Tibial artery (tissue), 4 donors: ENCODE data around the gene RNF10.

Experiments used
- DNase-seq, 2 donors: peaks; one replicate each; pipeline ENCODE4 v3.0.0-alpha.2; 2019
- H3K27ac ChIP-seq, 2 donors: fragments of 200-600 bp; sonication (generic) in 1 of 2; 1 replicate in 1 of 2; 2 replicates in 1 of 2; pipeline ENCODE4 v1.5.1; 2018 to 2019; ENCODE audit warnings: mild to moderate bottlenecking in 1 of 2
- H3K27me3 ChIP-seq, 2 donors: fragments of 200-600 bp; sonication (generic) in 1 of 2; one replicate each; pipeline versions ENCODE4 v1.5.1 to v1.6.0; 2016 to 2019
- H3K36me3 ChIP-seq, 3 donors: fragments of 200-600 bp; sonication (generic) in 2 of 3; one replicate each; pipeline ENCODE4 v1.5.1; 2016 to 2019; ENCODE audit warnings: mild to moderate bottlenecking in 2 of 3
- H3K4me1 ChIP-seq, 4 donors: fragments of 200-600 bp; sonication (generic) in 2 of 4; 1 replicate in 3 of 4; 2 replicates in 1 of 4; pipeline ENCODE4 v1.5.1; 2016 to 2019
- H3K4me3 ChIP-seq, 2 donors: fragments of 200-600 bp; sonication (generic) in 1 of 2; 1 replicate in 1 of 2; 2 replicates in 1 of 2; pipeline ENCODE4 v1.5.1; 2018 to 2019; ENCODE audit warnings: mild to moderate bottlenecking in 2 of 2
- H3K9me3 ChIP-seq, 3 donors: fragments of 200-600 bp; sonication (generic) in 1 of 3; one replicate each; pipeline ENCODE4 v1.5.1; 2016 to 2019
- CTCF ChIP-seq, 2 experiments: fragments of 200-600 bp in 1 of 2; fragments of 450-650 bp in 1 of 2; IDR thresholded peaks; one replicate each; pipeline ENCODE4 v1.5.1; 2017 to 2019; ENCODE audit warnings: antibody characterized with exemption in 2 of 2, mild to moderate bottlenecking in 1 of 2, moderate library complexity in 1 of 2
- intact Hi-C: fragments of 100-400 bp; cut with DNase I; formaldehyde crosslinking; loops from one replicate; pipeline ENCODE4 v1.15.0; 2023; ENCODE audit warnings: low total_unique reads

Gene RNF10

GRCh38 chr12:120588948-120589930, 55.1 kb downstream of the RNF10 start:
- no peaks in the 10 kb centered on the region for H3K36me3 ChIP-seq
- H3K4me1 ChIP-seq, result peaks cover 0 to 15% (median 9%) of the 10 kb centered on the region in 4 donors
- H3K27me3 ChIP-seq, result no peaks in the 10 kb centered on the region
- peak in 1 of 2 donors; percentile 71 for DNase-seq
- intact Hi-C loops, result loop anchor here (10.0 kb wide), 1 partner anchor 516 kb away; no protein-coding TSS in a partner anchor
- H3K27ac ChIP-seq, result no peak overlapping the region
- no peak overlapping the region for H3K4me3 ChIP-seq
- no peak for TF ChIP-seq CTCF (IDR thresholded peaks at IDR 0.05)
- H3K9me3 ChIP-seq, result no peaks in the 10 kb centered on the region

- H3K9me3 ChIP-seq, result no peaks in the 10 kb centered on the region
- no peak for TF ChIP-seq CTCF (IDR thresholded peaks at IDR 0.05)
- intact Hi-C loops, result no loop called here
- H3K27me3 ChIP-seq, result no peaks in the 10 kb centered on the region
- DNase-seq, result no peak
- H3K4me1 ChIP-seq, result peaks cover 0 to 8% (median 3%) of the 10 kb centered on the region in 4 donors
- H3K4me3 ChIP-seq, result no peak overlapping the region
- no peaks in the 10 kb centered on the region for H3K36me3 ChIP-seq
- H3K27ac ChIP-seq, result no peak overlapping the region
Observed at GRCh38 chr12:120590741-120591407, 56.7 kb downstream of the RNF10 start.

GRCh38 chr12:120592121-120593049, 58.2 kb downstream of the RNF10 start:
- no peak for TF ChIP-seq CTCF (IDR thresholded peaks at IDR 0.05)
- Histone ChIP-seq H3K27me3 (peaks cover 0 to 5% of the 10 kb centered on the region in 2 donors), H3K27ac (no peak overlapping the region), H3K36me3 (no peaks in the 10 kb centered on the region), H3K4me1 (peaks cover 0 to 8% (median 3%) of the 10 kb centered on the region in 4 donors), H3K9me3 (no peaks in the 10 kb centered on the region), H3K4me3 (no peak overlapping the region)
- DNase-seq, result no peak
- intact Hi-C loops, result no loop called here

GRCh38 chr12:120596901-120597300, 62.7 kb downstream of the RNF10 start:
- H3K27me3 ChIP-seq, result peaks cover 0 to 29% of the 10 kb centered on the region in 2 donors
- H3K4me1 ChIP-seq, result no peaks in the 10 kb centered on the region
- no peaks in the 10 kb centered on the region for H3K9me3 ChIP-seq
- DNase-seq, result no peak
- H3K4me3 ChIP-seq, result no peak overlapping the region
- intact Hi-C loops, result no loop called here
- TF ChIP-seq CTCF (IDR thresholded peaks at IDR 0.05), result no peak
- H3K36me3 ChIP-seq, result no peaks in the 10 kb centered on the region
- H3K27ac ChIP-seq, result no peak overlapping the region

GRCh38 chr12:120597861-120598260, 63.7 kb downstream of the RNF10 start:
- intact Hi-C loops, result no loop called here
- Histone ChIP-seq H3K27ac (no peak overlapping the region), H3K36me3 (no peaks in the 10 kb centered on the region), H3K27me3 (peaks cover 0 to 30% of the 10 kb centered on the region in 2 donors), H3K9me3 (no peaks in the 10 kb centered on the region), H3K4me1 (no peaks in the 10 kb centered on the region), H3K4me3 (no peak overlapping the region)
- no peak for DNase-seq
- TF ChIP-seq CTCF (IDR thresholded peaks at IDR 0.05), result no peak
